PFSK-1 (cell line): ENCODE results near the gene ZNF804B.

Source experiments
- FOXP2 ChIP-seq: optimal IDR thresholded peaks from 2 replicates; pipeline ENCODE3; 2011; ENCODE audit warnings: borderline replicate concordance, control low read depth, inconsistent platforms; ENCODE audit not compliant: insufficient read depth; ENCODE audit errors: extremely low read length, extremely low read depth
- POLR2AphosphoS5 ChIP-seq: IDR thresholded peaks from 2 replicates; pipeline ENCODE4 v1.6.1; 2012; ENCODE audit warnings: low read depth, mild to moderate bottlenecking, control low read depth, low read length, moderate library complexity
- SIN3A ChIP-seq: IDR thresholded peaks from 2 replicates; pipeline ENCODE4 v1.6.1; 2012; ENCODE audit warnings: mild to moderate bottlenecking, low read length, moderate library complexity, borderline replicate concordance; ENCODE audit not compliant: insufficient read depth
- TAF1 ChIP-seq: IDR thresholded peaks from 2 replicates; pipeline ENCODE4 v1.6.1; 2012; ENCODE audit warnings: low read length, control low read depth, borderline replicate concordance; ENCODE audit not compliant: insufficient read depth
- TF ChIP-seq, protein P1 (sequence below), 2 experiments: IDR thresholded peaks; 2 replicates each; pipeline versions ENCODE4 v1.6.1 to v1.8.0; 2011 to 2012; ENCODE audit warnings: low read depth in 2 of 2, low read length in 2 of 2, control low read depth in 1 of 2, inconsistent platforms in 1 of 2, mild to moderate bottlenecking in 1 of 2, moderate library complexity in 1 of 2; ENCODE audit not compliant: insufficient read depth in 1 of 2

ZNF804B gene

DNA sequence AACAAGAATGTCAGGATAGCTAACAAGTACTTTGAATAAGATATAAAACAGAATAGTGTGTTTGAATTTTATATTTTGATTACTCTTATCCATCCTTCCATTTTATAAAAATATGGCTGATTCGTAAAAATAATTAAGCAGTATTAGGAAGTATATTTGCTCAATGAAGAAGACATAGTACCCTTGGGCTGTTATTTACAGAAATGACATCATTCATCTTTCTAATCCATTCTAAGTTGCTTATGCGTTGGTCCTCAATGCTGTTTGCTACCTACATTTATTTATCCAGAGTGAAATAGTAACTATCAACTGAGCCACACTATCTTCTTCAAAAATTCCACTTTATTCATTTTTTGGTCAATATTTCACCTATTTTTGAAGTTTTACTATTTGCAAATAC is 2.1 kb upstream of the ZNF804B start:
- TF ChIP-seq POLR2AphosphoS5 (no peak), SIN3A (no peak), TAF1 (no peak), FOXP2 (no peak)
- TF ChIP-seq, protein P1, sequence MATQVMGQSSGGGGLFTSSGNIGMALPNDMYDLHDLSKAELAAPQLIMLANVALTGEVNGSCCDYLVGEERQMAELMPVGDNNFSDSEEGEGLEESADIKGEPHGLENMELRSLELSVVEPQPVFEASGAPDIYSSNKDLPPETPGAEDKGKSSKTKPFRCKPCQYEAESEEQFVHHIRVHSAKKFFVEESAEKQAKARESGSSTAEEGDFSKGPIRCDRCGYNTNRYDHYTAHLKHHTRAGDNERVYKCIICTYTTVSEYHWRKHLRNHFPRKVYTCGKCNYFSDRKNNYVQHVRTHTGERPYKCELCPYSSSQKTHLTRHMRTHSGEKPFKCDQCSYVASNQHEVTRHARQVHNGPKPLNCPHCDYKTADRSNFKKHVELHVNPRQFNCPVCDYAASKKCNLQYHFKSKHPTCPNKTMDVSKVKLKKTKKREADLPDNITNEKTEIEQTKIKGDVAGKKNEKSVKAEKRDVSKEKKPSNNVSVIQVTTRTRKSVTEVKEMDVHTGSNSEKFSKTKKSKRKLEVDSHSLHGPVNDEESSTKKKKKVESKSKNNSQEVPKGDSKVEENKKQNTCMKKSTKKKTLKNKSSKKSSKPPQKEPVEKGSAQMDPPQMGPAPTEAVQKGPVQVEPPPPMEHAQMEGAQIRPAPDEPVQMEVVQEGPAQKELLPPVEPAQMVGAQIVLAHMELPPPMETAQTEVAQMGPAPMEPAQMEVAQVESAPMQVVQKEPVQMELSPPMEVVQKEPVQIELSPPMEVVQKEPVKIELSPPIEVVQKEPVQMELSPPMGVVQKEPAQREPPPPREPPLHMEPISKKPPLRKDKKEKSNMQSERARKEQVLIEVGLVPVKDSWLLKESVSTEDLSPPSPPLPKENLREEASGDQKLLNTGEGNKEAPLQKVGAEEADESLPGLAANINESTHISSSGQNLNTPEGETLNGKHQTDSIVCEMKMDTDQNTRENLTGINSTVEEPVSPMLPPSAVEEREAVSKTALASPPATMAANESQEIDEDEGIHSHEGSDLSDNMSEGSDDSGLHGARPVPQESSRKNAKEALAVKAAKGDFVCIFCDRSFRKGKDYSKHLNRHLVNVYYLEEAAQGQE (IDR thresholded peaks at IDR 0.05; ENCODE audit: insufficient read depth in 1 of 2, low read depth in 2 of 2, low read length in 2 of 2), result no peak

DNA sequence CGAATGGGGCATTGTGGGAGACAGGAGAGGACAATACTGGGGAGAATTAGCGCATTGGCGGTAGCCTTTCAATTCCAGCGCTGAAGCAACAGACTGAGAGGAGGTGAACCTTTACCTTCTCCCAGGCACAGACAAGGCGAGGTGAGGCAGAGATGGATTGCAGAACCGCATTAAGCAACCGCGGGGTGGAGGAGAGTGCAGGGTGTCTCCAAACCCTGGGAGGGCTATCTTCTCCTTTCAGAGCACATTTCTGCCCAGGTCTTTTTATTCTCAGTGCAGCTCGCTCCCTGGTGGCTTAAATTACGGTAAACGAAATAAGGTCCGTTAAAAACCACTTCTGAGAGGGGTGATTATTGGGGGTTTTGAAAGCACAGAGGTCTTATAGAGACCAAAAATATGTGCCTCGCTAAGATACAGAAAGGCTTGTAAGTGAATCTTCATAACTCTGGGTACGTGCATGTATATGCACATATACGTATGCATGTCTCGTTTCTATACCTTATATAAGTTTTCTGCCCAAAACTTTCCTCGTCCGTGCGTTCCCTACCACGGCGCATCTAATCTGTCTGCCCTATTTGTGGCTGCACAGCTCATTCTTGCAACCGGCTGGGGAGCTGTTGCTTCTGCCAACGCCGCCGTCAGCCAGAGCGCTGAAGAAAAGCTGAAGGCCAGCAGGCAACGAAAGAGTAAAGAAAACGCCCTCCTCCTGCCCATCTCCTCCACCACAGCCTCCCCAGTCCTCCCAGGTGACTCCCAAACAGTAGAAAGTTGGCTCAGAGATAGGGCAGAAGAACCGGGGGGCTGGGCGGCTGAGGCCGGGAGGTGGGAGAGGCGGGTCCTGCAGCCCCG is 895 bp upstream of the ZNF804B start:
- no peak for TF ChIP-seq POLR2AphosphoS5
- no peak for TF ChIP-seq SIN3A
- no peak for TF ChIP-seq FOXP2
- TF ChIP-seq, protein P1 (IDR thresholded peaks at IDR 0.05; ENCODE audit: insufficient read depth in 1 of 2, low read depth in 2 of 2, low read length in 2 of 2), result no peak
- no peak for TF ChIP-seq TAF1

DNA sequence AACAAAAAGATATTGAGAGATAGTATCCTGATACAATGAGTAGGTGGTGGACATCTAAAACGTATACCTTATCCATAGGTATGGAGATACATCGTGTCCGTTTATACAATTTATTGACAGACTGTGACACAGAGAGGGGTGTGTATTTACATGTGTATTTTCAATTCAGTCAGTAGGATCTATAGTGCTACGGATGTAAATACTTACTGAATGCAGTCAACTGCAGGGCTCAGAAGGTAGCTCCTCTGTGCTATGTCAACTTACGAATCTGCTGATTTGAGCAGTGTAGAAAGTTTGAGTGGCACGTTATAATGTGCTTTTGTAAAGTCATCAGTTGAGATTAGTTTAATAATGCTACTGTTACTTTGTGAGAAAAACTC is 626 bp downstream of the ZNF804B start:
- TF ChIP-seq FOXP2, result no peak
- TF ChIP-seq SIN3A, result no peak
- TF ChIP-seq POLR2AphosphoS5, result no peak
- TF ChIP-seq, protein P1 (IDR thresholded peaks at IDR 0.05; ENCODE audit: insufficient read depth in 1 of 2, low read depth in 2 of 2, low read length in 2 of 2), result no peak
- no peak for TF ChIP-seq TAF1

DNA sequence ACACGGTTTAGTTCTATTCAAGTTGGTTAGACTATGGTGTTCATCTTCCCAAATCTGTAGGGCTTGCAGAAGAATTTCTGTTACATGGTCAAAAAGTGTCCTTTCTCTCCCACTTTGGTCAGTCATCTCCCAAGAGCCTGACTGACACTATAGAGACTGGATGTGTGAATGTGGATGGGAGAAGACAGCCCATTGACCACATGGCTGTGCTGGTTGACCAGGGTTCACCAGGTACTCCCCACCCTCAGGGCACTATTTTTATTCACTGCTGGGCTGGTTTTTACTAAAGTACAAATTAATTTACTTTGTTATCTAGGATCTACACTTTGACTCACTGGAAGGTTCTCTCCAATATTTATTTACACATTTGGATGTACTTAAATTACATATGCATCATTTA is 2.3 kb downstream of the ZNF804B start:
- TF ChIP-seq, protein P1 (IDR thresholded peaks at IDR 0.05; ENCODE audit: insufficient read depth in 1 of 2, low read depth in 2 of 2, low read length in 2 of 2), result no peak
- no peak for TF ChIP-seq FOXP2
- no peak for TF ChIP-seq POLR2AphosphoS5
- no peak for TF ChIP-seq TAF1
